Middle frontal gyrus (tissue), 1 donor: Measurements from ENCODE around the gene PEPD.
"Not testable (repeated sequence)": the region's sequence is repeated elsewhere in the genome, so short reads cannot be mapped to it uniquely, and the experiment has no call there.

Experiments used
- DNase-seq: peaks from one replicate; pipeline ENCODE4 v3.0.0-alpha.2; 2015; ENCODE audit warnings: low spot score; ENCODE audit errors: extremely low spot score

Gene PEPD

GRCh38 chr19:33498391-33499000 is 23.1 kb downstream of the PEPD start:
- no peak for DNase-seq

- DNase-seq = no peak
These were observed 23.8 kb downstream of the PEPD start for GRCh38 chr19:33497778-33498175.

GRCh38 chr19:33497131-33497777 is 24.3 kb downstream of the PEPD start:
- no peak for DNase-seq

- DNase-seq = no peak
These were observed 25.3 kb downstream of the PEPD start for GRCh38 chr19:33496038-33496895.

- DNase-seq = no peak
These were observed 28.0 kb downstream of the PEPD start for GRCh38 chr19:33493401-33494275.

- DNase-seq = no peak
These were observed 28.6 kb downstream of the PEPD start for GRCh38 chr19:33492951-33493350.

- no peak for DNase-seq
These were observed 29.5 kb downstream of the PEPD start for GRCh38 chr19:33492090-33492489.

GRCh38 chr19:33490596-33490995 is 31.0 kb downstream of the PEPD start:
- DNase-seq = not testable (repeated sequence)

GRCh38 chr19:33490041-33490451 is 31.5 kb downstream of the PEPD start:
- DNase-seq = no peak

- no peak for DNase-seq
These were observed 32.8 kb downstream of the PEPD start for GRCh38 chr19:33488826-33489225.

GRCh38 chr19:33487901-33488800 is 33.4 kb downstream of the PEPD start:
- DNase-seq = no peak

GRCh38 chr19:33486936-33487811 is 34.4 kb downstream of the PEPD start:
- no peak for DNase-seq

GRCh38 chr19:33486407-33486806 is 35.2 kb downstream of the PEPD start:
- no peak for DNase-seq

GRCh38 chr19:33484226-33484774 is 37.3 kb downstream of the PEPD start:
- DNase-seq = no peak

GRCh38 chr19:33482476-33482875 is 39.1 kb downstream of the PEPD start:
- DNase-seq = no peak

- DNase-seq = no peak
These were observed 39.7 kb downstream of the PEPD start for GRCh38 chr19:33481863-33482262.

GRCh38 chr19:33479570-33479969 is 42.0 kb downstream of the PEPD start:
- DNase-seq = not testable (repeated sequence)

GRCh38 chr19:33477781-33478180 is 43.8 kb downstream of the PEPD start:
- no peak for DNase-seq

GRCh38 chr19:33476151-33476707 is 45.4 kb downstream of the PEPD start:
- DNase-seq = no peak
